Body of pancreas (tissue), 4 donors: ENCODE results near the gene MYO1A. TPM values are rescaled to one million over a fixed set of nuclear protein-coding genes. Genes with fewer than 3 reads are reported as not detected.

Source experiments
- ATAC-seq: fragments of 150-250 bp; one replicate; pipeline ENCODE4 v1.9.1; 2016
- DNase-seq, 4 donors: peaks; one replicate each; pipeline ENCODE4 v3.0.0-alpha.2; 2019
- H3K27ac ChIP-seq, 4 donors: fragments of 200-600 bp; sonication (generic); 1 replicate in 3 of 4; 2 replicates in 1 of 4; pipeline versions ENCODE4 v1.5.1 to v1.6.1; 2016 to 2019; ENCODE audit warnings: mild to moderate bottlenecking in 1 of 4, mixed read lengths in 1 of 4, moderate library complexity in 1 of 4
- H3K27me3 ChIP-seq, 2 donors: fragments of 200-600 bp; sonication (generic); one replicate each; pipeline ENCODE4 v1.6.0; 2016; ENCODE audit warnings: mild to moderate bottlenecking in 1 of 2
- H3K36me3 ChIP-seq, 2 donors: fragments of 200-600 bp; sonication (generic); replicated peaks in 1 of 2; 2 replicates each; pipeline ENCODE4 v1.5.1; 2016; ENCODE audit warnings: low read depth in 2 of 2; ENCODE audit not compliant: insufficient read depth in 1 of 2
- H3K4me1 ChIP-seq: fragments of 200-600 bp; sonication (generic); one replicate; pipeline ENCODE4 v1.6.0; 2016
- H3K4me3 ChIP-seq, 2 donors: fragments of 200-600 bp; sonication (generic); 1 replicate in 1 of 2; 2 replicates in 1 of 2; pipeline ENCODE4 v1.5.1; 2016 to 2019
- H3K9me3 ChIP-seq, 3 donors: fragments of 200-600 bp; sonication (generic); 1 replicate in 2 of 3; 2 replicates in 1 of 3; pipeline ENCODE4 v1.5.1; 2016
- CTCF ChIP-seq, 7 experiments: fragments of 450-650 bp in 4 of 7; fragments of 200-600 bp in 3 of 7; sonication (generic) in 3 of 7; IDR thresholded peaks; one replicate each; pipeline ENCODE4 v1.5.1; 2016 to 2019; ENCODE audit warnings: antibody characterized with exemption in 7 of 7
- POLR2A ChIP-seq, 3 donors: fragments of 450-650 bp; IDR thresholded peaks; one replicate each; pipeline ENCODE4 v1.6.1; 2016; ENCODE audit warnings: antibody characterized with exemption in 3 of 3, mild to moderate bottlenecking in 2 of 3
- WGBS, 2 donors: methylation state at CpG; one replicate each; pipeline ENCODE4 v1.1.5; 2017; 5-methylcytosine and 5-hydroxymethylcytosine counted together
- intact Hi-C: fragments of 100-400 bp; cut with DNase I; formaldehyde crosslinking; loops from one replicate; pipeline ENCODE4 v1.15.1; 2023
- total RNA-seq, 2 donors: library from RNA; depleted of rRNA; stranded (reverse); fragments of >200 nt; gene quantifications; one replicate each; pipeline ENCODE4 v1.1.0, GENCODE V29; 2016

MYO1A gene
- total RNA-seq, 2 donors from 2014 or later, result 1.8 TPM; not detected in 1

- Histone ChIP-seq H3K36me3 (no peaks in the 10 kb centered on the region), H3K27me3 (no peaks in the 10 kb centered on the region), H3K4me3 (no peak overlapping the region), H3K27ac (no peak overlapping the region), H3K4me1 (no peaks in the 10 kb centered on the region), H3K9me3 (no peaks in the 10 kb centered on the region)
- intact Hi-C loops, result loop anchor here (5.0 kb wide), 1 partner anchor 232 kb away; the partner anchor contains the start of gene HSD17B6
- ATAC-seq (no peak), DNase-seq (no peak)
- TF ChIP-seq CTCF (IDR thresholded peaks at IDR 0.05) (no peak), POLR2A (IDR thresholded peaks at IDR 0.05) (no peak)
- WGBS, 2 donors, result 65 to 69% methylated on average over 8 to 10 of the region's 10 CpGs
These were observed 55.6 kb downstream of the MYO1A start for GRCh38 chr12:56994231-56994746.

GRCh38 chr12:56993346-56993745 is 56.6 kb downstream of the MYO1A start:
- H3K4me1 ChIP-seq, result no peaks in the 10 kb centered on the region
- H3K36me3 ChIP-seq, result no peaks in the 10 kb centered on the region
- H3K4me3 ChIP-seq, result no peak overlapping the region
- intact Hi-C loops, result loop anchor here (5.0 kb wide), 1 partner anchor 231 kb away; the partner anchor contains the start of gene HSD17B6
- DNase-seq (no peak), ATAC-seq (no peak)
- TF ChIP-seq CTCF (IDR thresholded peaks at IDR 0.05) (no peak), POLR2A (IDR thresholded peaks at IDR 0.05) (no peak)
- H3K27me3 ChIP-seq, result no peaks in the 10 kb centered on the region
- H3K9me3 ChIP-seq, result no peaks in the 10 kb centered on the region
- WGBS, 2 donors, result 70 to 81% methylated on average over 10 of the region's 10 CpGs
- H3K27ac ChIP-seq, result no peak overlapping the region

- H3K27ac ChIP-seq, result peak overlapping the region in 1 of 4 donors; percentile 26
These were observed 58.3 kb downstream of the MYO1A start for GRCh38 chr12:56991319-56992246.

GRCh38 chr12:56990648-56991318 is 59.1 kb downstream of the MYO1A start:
- H3K27ac ChIP-seq, result no peak overlapping the region
- 40 to 42% methylated on average over 7 of the region's 7 CpGs for WGBS, 2 donors
- H3K4me3 ChIP-seq, result no peak overlapping the region
- no peaks in the 10 kb centered on the region for H3K9me3 ChIP-seq
- DNase-seq, result no peak
- TF ChIP-seq CTCF (IDR thresholded peaks at IDR 0.05) (no peak), POLR2A (IDR thresholded peaks at IDR 0.05) (no peak)
- H3K36me3 ChIP-seq, result no peaks in the 10 kb centered on the region
- intact Hi-C loops, result loop anchor here (5.0 kb wide), 1 partner anchor 228 kb away; the partner anchor contains the start of gene HSD17B6
- no peak for ATAC-seq
- no peaks in the 10 kb centered on the region for H3K27me3 ChIP-seq
- H3K4me1 ChIP-seq, result no peaks in the 10 kb centered on the region

More at GRCh38 chr12:56991319-56992246, 58.3 kb downstream of the MYO1A start:
- peak in 1 of 4 donors; percentile 51 for DNase-seq
- intact Hi-C loops, result loop anchor here (5.0 kb wide), 1 partner anchor 229 kb away; the partner anchor contains the start of gene HSD17B6
- no peak for TF ChIP-seq POLR2A (IDR thresholded peaks at IDR 0.05)
- TF ChIP-seq CTCF (IDR thresholded peaks at IDR 0.05), result no peak
- H3K4me3 ChIP-seq, result no peak overlapping the region
- H3K9me3 ChIP-seq, result no peaks in the 10 kb centered on the region
- H3K36me3 ChIP-seq, result no peaks in the 10 kb centered on the region
- ATAC-seq, result no peak
- no peaks in the 10 kb centered on the region for H3K27me3 ChIP-seq
- H3K4me1 ChIP-seq, result no peaks in the 10 kb centered on the region
- 66% methylated on average over 8 of the region's 8 CpGs for WGBS, 2 donors
